Ishikawa (cell line): ENCODE measurements around the gene NWD2.

ENCODE experiments used
- CEBPB ChIP-seq: IDR thresholded peaks from 2 replicates; pipeline ENCODE4 v1.6.1; 2012
- CREB1 ChIP-seq: IDR thresholded peaks from 2 replicates; pipeline ENCODE4 v1.6.1; 2012; ENCODE audit warnings: low read depth
- EGR1 ChIP-seq: IDR thresholded peaks from 2 replicates; pipeline ENCODE4 v1.6.1; 2012
- EP300 ChIP-seq: IDR thresholded peaks from 2 replicates; pipeline ENCODE4 v1.6.1; 2012; ENCODE audit warnings: borderline replicate concordance
- FOXM1 ChIP-seq: IDR thresholded peaks from 2 replicates; pipeline ENCODE4 v1.6.1; 2012; ENCODE audit warnings: low read depth, borderline replicate concordance
- NFIC ChIP-seq: IDR thresholded peaks from 2 replicates; pipeline ENCODE4 v1.6.1; 2012
- RAD21 ChIP-seq: IDR thresholded peaks from 2 replicates; pipeline ENCODE4 v1.6.1; 2012; ENCODE audit warnings: low read depth
- TAF1 ChIP-seq: IDR thresholded peaks from 2 replicates; pipeline ENCODE4 v1.6.1; 2012; ENCODE audit warnings: low read depth, mild to moderate bottlenecking
- TCF12 ChIP-seq: IDR thresholded peaks from 2 replicates; pipeline ENCODE4 v1.6.1; 2012; ENCODE audit warnings: low read depth
- TEAD4 ChIP-seq: IDR thresholded peaks from 2 replicates; pipeline ENCODE4 v1.6.1; 2012
- YY1 ChIP-seq: IDR thresholded peaks from 2 replicates; pipeline ENCODE4 v1.6.1; 2012; ENCODE audit warnings: low read depth
- ZBTB7A ChIP-seq: IDR thresholded peaks from 2 replicates; pipeline ENCODE4 v1.6.1; 2012; ENCODE audit warnings: low read depth
- TF ChIP-seq, protein P1 (sequence below): IDR thresholded peaks from 2 replicates; pipeline ENCODE4 v1.6.1; 2012
- TF ChIP-seq, protein P2 (sequence below): IDR thresholded peaks from 2 replicates; pipeline ENCODE4 v1.6.1; 2012
- TF ChIP-seq, protein P3 (sequence below): IDR thresholded peaks from 2 replicates; pipeline ENCODE4 v1.6.1; 2012; ENCODE audit warnings: low read depth, mild to moderate bottlenecking

Gene NWD2

DNA sequence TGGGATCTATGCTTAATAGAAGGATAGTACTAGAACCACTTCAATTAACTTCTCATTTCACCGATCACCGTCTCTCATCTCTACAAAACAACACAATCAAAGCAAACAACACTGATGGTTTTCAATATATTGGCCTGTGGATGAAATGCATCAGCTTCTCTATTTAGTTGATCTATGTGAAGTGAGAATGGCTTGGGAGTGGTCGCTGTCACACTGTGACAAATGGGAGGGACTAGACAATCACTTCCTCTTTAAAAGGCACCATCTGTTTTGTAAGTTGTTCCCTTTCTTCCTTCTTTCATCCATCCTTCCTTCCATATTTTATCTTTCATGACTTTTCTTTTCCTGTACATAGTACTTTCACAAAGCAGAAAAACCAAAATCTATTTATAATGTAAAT, 23.9 kb upstream of the NWD2 start:
- TF ChIP-seq, protein P1, sequence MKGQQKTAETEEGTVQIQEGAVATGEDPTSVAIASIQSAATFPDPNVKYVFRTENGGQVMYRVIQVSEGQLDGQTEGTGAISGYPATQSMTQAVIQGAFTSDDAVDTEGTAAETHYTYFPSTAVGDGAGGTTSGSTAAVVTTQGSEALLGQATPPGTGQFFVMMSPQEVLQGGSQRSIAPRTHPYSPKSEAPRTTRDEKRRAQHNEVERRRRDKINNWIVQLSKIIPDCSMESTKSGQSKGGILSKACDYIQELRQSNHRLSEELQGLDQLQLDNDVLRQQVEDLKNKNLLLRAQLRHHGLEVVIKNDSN: no peak
- TF ChIP-seq RAD21: no peak
- TF ChIP-seq, protein P2, sequence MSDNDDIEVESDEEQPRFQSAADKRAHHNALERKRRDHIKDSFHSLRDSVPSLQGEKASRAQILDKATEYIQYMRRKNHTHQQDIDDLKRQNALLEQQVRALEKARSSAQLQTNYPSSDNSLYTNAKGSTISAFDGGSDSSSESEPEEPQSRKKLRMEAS: no peak
- no peak for TF ChIP-seq EGR1

DNA sequence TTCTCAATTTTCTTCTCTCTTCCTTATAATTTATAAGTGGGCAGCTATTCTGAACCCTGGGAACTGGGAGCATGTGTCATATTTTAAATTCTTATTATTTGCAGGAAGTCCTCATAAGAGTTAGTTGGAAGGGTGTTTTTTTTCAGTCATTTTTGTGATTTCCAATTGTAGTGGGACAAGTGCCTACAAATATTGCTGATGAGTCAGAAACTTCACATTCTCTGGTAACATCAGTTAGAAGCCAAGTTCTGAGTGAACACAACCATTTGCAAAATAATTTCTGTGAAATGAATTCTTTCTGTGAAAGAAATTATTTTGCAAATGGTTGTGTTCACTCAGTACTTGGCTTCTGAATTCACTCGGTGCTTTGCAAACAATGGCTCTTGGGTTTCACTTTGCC, 20.8 kb upstream of the NWD2 start:
- TF ChIP-seq YY1 (no peak), TCF12 (no peak), CREB1 (no peak), TEAD4 (no peak), ZBTB7A (no peak), RAD21 (no peak), TAF1 (no peak), EP300 (no peak), NFIC (no peak), CEBPB (no peak)
- TF ChIP-seq, protein P1: no peak
- TF ChIP-seq, protein P2: no peak
- TF ChIP-seq, protein P3, sequence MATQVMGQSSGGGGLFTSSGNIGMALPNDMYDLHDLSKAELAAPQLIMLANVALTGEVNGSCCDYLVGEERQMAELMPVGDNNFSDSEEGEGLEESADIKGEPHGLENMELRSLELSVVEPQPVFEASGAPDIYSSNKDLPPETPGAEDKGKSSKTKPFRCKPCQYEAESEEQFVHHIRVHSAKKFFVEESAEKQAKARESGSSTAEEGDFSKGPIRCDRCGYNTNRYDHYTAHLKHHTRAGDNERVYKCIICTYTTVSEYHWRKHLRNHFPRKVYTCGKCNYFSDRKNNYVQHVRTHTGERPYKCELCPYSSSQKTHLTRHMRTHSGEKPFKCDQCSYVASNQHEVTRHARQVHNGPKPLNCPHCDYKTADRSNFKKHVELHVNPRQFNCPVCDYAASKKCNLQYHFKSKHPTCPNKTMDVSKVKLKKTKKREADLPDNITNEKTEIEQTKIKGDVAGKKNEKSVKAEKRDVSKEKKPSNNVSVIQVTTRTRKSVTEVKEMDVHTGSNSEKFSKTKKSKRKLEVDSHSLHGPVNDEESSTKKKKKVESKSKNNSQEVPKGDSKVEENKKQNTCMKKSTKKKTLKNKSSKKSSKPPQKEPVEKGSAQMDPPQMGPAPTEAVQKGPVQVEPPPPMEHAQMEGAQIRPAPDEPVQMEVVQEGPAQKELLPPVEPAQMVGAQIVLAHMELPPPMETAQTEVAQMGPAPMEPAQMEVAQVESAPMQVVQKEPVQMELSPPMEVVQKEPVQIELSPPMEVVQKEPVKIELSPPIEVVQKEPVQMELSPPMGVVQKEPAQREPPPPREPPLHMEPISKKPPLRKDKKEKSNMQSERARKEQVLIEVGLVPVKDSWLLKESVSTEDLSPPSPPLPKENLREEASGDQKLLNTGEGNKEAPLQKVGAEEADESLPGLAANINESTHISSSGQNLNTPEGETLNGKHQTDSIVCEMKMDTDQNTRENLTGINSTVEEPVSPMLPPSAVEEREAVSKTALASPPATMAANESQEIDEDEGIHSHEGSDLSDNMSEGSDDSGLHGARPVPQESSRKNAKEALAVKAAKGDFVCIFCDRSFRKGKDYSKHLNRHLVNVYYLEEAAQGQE: no peak

DNA sequence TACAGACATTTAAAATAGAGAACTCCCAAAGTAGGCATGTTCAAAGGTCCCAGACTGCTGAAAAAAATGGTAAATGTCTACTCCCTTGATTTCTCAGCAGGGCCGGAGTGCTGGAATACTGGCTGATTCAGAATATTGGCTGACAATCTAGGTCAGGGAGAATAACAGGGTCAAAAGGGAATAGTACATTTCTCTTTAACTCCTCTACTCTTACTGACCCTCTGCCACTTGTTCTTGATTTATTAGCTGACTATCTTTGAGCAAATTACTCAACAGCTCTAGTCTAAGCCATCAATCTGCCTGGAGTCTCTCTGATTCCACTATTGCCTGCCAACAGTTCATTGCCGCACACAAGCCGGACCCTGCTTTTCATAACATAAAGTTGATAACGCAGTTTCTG, 19.7 kb upstream of the NWD2 start:
- TF ChIP-seq EGR1 (no peak), NFIC (no peak), TCF12 (no peak), TAF1 (no peak), TEAD4 (no peak), RAD21 (no peak), CREB1 (no peak), FOXM1 (no peak), YY1 (no peak), CEBPB (no peak), ZBTB7A (no peak), EP300 (no peak)
- TF ChIP-seq, protein P1: no peak
- TF ChIP-seq, protein P3: no peak
- TF ChIP-seq, protein P2: no peak

DNA sequence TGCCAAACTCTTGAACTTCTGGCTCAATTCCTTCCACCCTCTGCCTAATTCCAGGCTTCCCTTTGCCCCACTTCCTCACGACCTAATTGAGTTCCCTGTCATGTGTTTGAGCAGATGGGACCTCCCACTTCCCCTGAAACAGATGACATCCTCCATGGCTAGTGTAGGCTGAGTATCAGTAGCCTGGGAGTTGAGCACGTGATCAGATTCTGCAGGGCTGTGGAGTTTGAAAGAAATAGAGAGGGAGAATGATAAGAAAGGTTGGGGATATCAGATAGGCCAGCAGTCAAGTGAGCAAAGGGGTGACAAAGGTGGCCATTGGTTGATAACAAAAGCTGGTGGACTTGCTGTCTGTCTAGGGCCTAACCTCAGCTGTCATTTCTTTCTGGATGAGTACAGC, 18.8 kb upstream of the NWD2 start:
- TF ChIP-seq EGR1: no peak
- no peak for TF ChIP-seq RAD21
- no peak for TF ChIP-seq TEAD4
- TF ChIP-seq NFIC: no peak
- TF ChIP-seq TAF1: no peak
- no peak for TF ChIP-seq CEBPB
- TF ChIP-seq TCF12: no peak
- no peak for TF ChIP-seq EP300
- TF ChIP-seq ZBTB7A: no peak
- TF ChIP-seq, protein P2: no peak
- TF ChIP-seq, protein P1: no peak
- TF ChIP-seq YY1: no peak
- no peak for TF ChIP-seq FOXM1
- TF ChIP-seq, protein P3: no peak
